Frontal cortex (tissue), 4 donors: ENCODE measurements around the gene FCGR2B. TPM values are rescaled to one million over a fixed set of nuclear protein-coding genes. Genes with fewer than 3 reads are reported as not detected.
"Not testable (repeated sequence)": the region's sequence is repeated elsewhere in the genome, so short reads cannot be mapped to it uniquely, and the experiment has no call there.

Experiments used
- DNase-seq, 2 donors: peaks; one replicate each; pipeline ENCODE4 v3.0.0; 2012; ENCODE audit warnings: low spot score in 2 of 2
- FAIRE-seq: peaks from 2 replicates; lab custom pipeline; 2012; peaks lifted over from hg19 to GRCh38; lab: Jason Lieb, UNC
- total RNA-seq: library from RNA; depleted of rRNA; stranded (reverse); fragments of >200 nt; gene quantifications from one replicate; pipeline ENCODE4 v1.2.3, GENCODE V29; 2014
- donor health status: control.
- donor health status: control.
- donor health status: control.

Gene FCGR2B
- total RNA-seq, result 0.41 TPM

DNA sequence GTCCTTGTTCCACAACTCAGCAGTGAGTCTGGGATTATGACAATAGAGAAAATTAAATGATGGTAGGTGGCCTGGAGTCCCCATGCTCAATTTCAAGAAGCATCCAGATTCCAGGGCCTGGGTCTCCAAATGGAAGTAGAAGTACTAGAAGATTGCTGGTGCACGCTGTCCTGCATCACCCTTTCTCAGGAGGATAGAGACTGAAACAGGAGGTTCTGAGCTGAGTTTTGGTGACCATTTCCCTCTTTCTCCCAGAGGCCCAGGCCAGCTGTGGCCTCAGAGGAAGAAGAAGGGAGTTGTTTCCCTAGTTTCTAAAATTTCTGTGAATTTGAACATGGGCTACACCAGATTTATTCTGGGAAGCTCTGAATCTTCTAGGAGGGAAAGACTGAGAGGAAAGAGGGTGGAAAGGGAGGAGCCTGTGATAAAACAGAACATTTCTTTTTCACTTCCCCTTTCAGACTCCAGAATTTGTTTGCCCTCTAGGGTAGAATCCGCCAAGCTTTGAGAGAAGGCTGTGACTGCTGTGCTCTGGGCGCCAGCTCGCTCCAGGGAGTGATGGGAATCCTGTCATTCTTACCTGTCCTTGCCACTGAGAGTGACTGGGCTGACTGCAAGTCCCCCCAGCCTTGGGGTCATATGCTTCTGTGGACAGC is at the start of gene FCGR2B:
TSS of gene FCGR2B (plus strand) at position 460 of the 656 bp plus-strand sequence. CDS start at position 559, 99 bp downstream.
- not testable (repeated sequence) for DNase-seq, FAIRE-seq

DNA sequence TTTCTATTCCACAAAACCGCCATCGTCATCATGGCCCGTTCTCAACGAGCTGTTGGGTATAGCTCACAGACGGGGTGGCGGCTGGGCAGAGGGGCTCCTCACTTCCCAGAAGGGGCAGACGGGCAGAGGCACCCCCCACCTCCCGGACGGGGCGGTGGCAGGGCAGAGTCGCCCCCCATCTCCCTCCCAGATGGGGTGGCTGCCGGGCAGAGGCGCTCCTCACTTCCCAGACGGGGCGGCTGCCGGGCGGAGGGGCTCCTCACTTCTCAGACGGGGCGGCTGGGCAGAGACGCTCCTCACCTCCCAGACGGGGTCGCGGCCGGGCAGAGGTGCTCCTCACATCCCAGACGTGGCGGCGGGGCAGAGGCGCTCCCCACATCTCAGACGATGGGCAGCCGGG is 46.5 kb upstream of the FCGR2B start:
- not testable (repeated sequence) for FAIRE-seq, DNase-seq

- not testable (repeated sequence) for DNase-seq, FAIRE-seq
Measured at GRCh38 chr1:161618517-161618916, 44.4 kb upstream of the FCGR2B start.

DNA sequence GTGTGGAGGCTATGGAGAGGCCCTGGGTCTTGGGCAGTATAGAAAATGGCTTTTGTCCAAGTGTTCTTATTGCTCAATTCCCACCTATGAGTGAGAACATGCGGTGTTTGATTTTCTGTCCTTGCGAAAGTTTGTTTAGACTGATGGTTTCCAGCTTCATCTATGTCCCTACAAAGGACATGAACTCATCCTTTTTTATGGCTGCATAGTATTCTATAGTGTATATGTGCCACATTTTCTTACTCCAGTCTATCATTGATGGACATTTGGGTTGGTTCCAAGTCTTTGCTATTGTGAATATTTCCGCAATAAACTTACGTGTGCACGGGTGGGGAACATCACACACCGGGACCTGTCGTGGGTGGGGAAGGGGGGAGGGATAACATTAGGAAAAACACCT is 42.5 kb upstream of the FCGR2B start:
- not testable (repeated sequence) for DNase-seq, FAIRE-seq

- FAIRE-seq, result not testable (repeated sequence)
- peak in 1 of 2 donors; percentile 57 for DNase-seq
Measured at GRCh38 chr1:161621181-161622000, 41.6 kb upstream of the FCGR2B start.

GRCh38 chr1:161622054-161622453 is 40.9 kb upstream of the FCGR2B start:
- not testable (repeated sequence) for FAIRE-seq, DNase-seq

DNA sequence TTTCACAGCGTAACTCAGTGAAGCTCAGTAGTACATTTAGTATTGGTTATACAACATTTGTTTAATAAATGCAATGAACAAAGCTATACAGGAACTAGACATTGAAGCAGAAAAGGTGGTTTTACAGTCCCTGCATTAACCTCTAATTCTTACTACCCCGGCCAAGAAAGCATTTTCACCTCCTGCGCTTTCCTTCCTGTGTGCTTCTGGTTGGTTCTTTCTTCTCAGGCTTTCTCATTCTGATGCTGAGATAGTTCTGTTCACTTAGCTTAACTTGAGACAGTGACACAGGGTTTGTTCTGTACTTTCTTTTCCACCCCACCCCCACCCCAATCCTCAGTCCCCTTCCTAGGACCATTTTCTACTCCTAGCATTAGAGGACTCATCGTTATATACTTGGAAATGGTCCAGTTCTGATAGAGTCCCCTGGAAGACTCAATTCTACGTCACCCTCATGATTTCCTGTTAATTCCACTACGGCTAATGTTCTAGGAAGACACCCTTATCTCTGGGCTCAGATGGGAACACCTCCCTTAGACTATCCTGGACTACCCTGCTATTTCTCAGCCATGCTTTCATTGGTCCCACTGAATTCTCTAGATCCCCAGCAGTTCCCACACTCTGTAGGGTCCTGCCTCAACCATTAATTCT is 39.4 kb upstream of the FCGR2B start:
- not testable (repeated sequence) for FAIRE-seq, DNase-seq

DNA sequence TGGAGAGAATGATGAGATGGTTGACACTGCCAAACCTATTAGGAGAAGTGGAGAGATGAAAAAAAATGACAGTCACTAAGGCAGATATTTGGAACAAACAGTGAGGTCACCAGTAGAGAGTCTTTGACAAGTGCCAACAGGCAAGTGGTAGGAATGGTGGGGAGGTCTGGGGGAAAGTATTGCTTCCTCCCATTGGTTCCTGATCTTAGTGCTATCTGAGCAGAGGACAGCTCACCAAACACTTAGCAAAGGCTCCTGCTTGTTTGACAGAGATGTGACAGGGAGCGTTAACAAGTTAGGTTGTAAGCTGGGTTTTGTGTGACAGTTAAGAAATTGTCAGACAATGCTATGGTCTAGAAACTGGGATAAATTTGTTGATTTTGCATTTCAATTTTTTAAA is 38.3 kb upstream of the FCGR2B start:
- not testable (repeated sequence) for FAIRE-seq, DNase-seq

DNA sequence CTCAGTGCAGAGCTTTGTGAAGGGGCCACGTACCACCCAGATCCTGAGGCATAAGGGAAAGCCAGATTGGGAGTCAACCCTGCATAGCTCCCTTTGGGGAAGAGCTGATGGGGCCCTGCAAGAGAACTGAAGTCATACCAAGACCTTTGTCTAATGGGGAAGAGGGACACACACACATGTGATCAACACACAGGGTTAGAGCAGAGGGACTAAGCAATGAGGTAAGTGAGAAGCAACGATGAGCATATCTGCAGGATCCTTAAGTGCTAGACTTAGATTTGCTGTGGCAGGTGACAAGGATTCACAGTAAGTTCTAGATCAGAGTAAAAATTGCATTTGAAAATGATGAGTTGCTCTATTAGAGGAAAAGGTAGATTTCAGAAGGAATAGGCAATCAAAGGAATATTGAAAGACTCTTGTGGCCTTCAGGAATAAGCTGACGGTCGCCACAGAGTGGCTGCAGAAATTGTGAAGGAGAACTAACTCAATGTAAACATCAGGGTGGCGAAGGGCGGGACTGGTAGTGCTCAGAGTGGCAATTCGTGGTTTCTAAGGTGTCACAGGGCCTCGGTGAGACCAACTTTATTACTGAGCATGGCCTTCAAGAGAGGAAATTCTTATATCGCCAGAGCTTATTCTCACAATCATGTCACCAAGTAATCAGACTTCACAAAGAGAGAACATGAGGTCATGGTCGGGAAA is 36.3 kb upstream of the FCGR2B start:
- not testable (repeated sequence) for FAIRE-seq, DNase-seq

DNA sequence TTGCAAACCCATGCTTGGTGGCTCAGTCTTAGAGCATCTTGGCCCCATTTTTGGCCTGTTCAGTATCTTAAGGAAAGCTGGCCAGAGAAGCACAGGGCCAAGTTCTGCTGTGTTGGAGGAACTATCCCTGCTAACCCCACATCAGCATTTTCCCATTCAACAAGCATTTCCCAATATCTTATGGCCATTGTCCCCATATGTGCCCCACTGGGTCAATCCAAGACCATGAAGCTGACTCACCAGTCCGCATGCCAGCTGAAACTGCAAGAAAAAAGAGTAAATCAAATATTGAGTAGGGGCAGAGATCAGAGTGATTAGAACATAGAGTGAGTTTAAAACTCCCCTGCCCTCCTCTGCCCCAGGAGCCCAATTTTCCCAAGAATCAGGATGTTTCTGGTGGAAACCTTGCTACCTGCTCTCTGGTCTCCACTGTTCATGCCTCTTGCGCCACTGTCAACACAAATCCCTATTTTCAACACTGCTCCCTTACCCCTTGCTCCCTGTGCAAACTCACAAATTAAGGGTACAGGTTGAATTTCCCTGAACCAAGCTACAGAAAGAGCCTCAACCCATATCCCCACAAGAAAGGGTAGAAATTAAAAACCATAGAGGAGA is 32.7 kb upstream of the FCGR2B start:
- not testable (repeated sequence) for DNase-seq, FAIRE-seq

DNA sequence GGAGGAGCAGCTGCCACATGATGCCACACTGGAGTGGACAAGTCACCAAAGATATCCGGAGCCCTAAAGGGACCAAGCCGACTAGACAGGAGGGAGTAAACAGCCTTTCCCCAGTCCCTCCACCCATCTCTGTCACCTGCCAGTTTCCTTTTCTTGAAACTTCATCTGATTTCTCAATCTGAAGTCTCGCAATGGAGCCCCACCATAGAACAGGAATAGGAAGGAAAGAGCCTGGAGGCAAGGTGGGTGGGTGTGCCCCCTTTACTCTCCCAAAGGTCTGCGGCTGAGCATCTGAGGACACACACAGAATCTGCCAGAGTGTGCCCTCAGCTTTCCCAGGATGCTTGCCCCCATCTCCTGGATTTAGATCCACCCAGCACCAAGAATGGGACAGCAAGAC is 31.9 kb upstream of the FCGR2B start, which contains the start of gene FCGR3B:
TSS of gene FCGR3B (minus strand) at position 101 of the 400 bp plus-strand sequence. CDS start at position 19, 82 bp downstream.
- no peak for DNase-seq
- no peak for FAIRE-seq

DNA sequence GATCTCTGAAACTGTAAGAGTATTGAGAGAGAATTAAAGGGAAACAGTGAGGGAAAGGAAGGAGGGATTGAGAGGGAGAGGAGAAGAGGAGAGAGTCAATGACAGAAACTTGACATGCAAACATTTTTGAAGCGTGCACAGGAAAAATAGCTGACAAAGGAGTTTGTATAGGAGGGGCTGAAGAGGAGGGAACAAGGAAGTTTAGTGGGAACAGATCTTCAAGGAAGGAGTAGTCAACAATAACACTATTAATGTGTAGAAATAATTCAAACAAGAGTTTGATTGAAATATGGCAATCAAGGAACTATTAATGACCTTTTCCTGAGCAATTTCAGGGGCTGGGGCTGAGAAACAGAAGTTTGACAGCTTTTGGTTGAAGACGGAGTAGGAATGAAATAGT is 27.9 kb upstream of the FCGR2B start:
- FAIRE-seq, DNase-seq: not testable (repeated sequence)

DNA sequence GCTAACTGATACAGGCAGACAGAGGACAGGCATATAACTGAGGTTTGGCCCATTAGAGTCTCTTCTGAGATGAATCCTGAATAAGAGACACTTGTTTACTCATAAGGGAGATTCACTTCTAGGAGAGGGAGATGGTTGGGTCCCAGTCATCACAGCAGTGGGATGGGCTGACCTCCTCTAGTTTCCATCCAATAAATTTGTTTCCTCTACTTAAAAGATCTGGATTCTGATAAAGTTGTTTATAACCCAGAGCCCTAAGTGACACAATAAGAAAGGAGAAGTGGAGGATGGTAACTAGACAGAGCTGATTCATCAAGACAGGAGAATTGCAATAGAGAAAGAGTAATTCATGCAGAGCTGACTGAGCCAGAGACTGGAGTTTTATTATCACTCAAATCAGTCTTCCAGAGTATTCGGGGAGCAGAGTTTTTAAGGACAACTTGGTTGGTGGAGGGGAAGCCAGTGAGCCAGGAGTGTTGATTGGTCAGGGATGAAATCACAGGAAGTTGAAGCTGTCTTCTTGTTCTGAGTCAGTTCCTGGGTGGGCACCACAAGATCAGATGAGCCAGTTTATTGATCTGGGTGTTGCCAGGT is 26.7 kb upstream of the FCGR2B start:
- not testable (repeated sequence) for FAIRE-seq, DNase-seq

- not testable (repeated sequence) for DNase-seq, FAIRE-seq
Measured at GRCh38 chr1:161636976-161637375, 26.0 kb upstream of the FCGR2B start.

- FAIRE-seq, result not testable (repeated sequence)
Measured at GRCh38 chr1:161638251-161638993, 24.5 kb upstream of the FCGR2B start.

GRCh38 chr1:161639203-161639602 is 23.7 kb upstream of the FCGR2B start:
- DNase-seq, FAIRE-seq: not testable (repeated sequence)

More at GRCh38 chr1:161638251-161638993, 24.5 kb upstream of the FCGR2B start:
- not testable (repeated sequence) for DNase-seq

GRCh38 chr1:161642697-161643096 is 20.2 kb upstream of the FCGR2B start:
- FAIRE-seq, DNase-seq: not testable (repeated sequence)
